HEK293 (cell line): ENCODE data around the gene DTHD1.

Experiments
- HOXD13 ChIP-seq: sonication (generic); formaldehyde crosslinking; IDR thresholded peaks from 2 replicates; pipeline ENCODE4 v1.8.0; 2022; ENCODE audit warnings: missing genetic modification reagents, borderline replicate concordance
- SETDB1 ChIP-seq: IDR thresholded peaks from one replicate; pipeline ENCODE4 v1.6.1; 2017; ENCODE audit warnings: mild to moderate bottlenecking, low read length, moderate library complexity, mixed read lengths; ENCODE audit not compliant: insufficient read length
- SP2 ChIP-seq: fragments of 450-650 bp; formaldehyde crosslinking; IDR thresholded peaks from 2 replicates; pipeline ENCODE4 v1.5.1; 2016; ENCODE audit warnings: missing biosample characterization, missing genetic modification characterization
- TCF7L2 ChIP-seq: IDR thresholded peaks from 2 replicates; pipeline ENCODE4 v1.6.1; 2011; ENCODE audit warnings: low read depth, mild to moderate bottlenecking, inconsistent platforms, low read length, moderate library complexity, borderline replicate concordance
- YY1 ChIP-seq: fragments of 450-650 bp; formaldehyde crosslinking; IDR thresholded peaks from 2 replicates; pipeline ENCODE4 v1.5.1; 2018; ENCODE audit warnings: missing biosample characterization, missing genetic modification characterization
- ZBTB7A ChIP-seq: fragments of 450-650 bp; formaldehyde crosslinking; IDR thresholded peaks from 2 replicates; pipeline ENCODE4 v1.5.1; 2016; ENCODE audit warnings: low read depth, missing biosample characterization, missing genetic modification characterization
- ZNF140 ChIP-seq: fragments of 450-650 bp; formaldehyde crosslinking; IDR thresholded peaks from 2 replicates; pipeline ENCODE4 v1.5.1; 2016; ENCODE audit warnings: missing biosample characterization, missing genetic modification characterization
- ZNF302 ChIP-seq: fragments of 450-650 bp; formaldehyde crosslinking; IDR thresholded peaks from 2 replicates; pipeline ENCODE4 v1.5.1; 2016; ENCODE audit warnings: missing biosample characterization, missing genetic modification characterization, low read depth
- ZNF660 ChIP-seq: fragments of 450-650 bp; IDR thresholded peaks from 2 replicates; pipeline ENCODE4 v1.5.1; 2018; ENCODE audit warnings: missing biosample characterization, mild to moderate bottlenecking, missing genetic modification characterization
- TF ChIP-seq, protein P1 (sequence below): fragments of 450-650 bp; formaldehyde crosslinking; IDR thresholded peaks from 2 replicates; pipeline ENCODE4 v1.5.1; 2016; ENCODE audit warnings: missing biosample characterization, missing genetic modification characterization

DNA sequence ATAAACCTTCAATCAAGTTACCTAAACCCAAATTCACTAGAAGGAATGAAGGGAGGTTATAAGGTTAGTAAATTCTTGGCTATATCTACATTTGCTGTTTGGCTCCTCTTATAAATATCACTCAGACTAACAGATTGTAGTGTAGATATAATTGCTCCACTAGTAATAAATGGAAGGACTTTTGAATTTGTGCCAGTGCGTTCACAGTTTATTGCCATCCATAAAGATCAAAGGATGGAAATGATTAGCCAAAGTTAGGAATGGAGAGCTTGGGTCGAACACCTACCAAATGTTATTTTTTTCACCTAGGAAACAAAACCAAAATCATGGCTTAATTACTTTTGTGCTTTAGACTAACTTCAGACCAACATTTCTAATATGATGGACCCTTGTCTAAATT lies 9.2 kb downstream of the DTHD1 start:
- TF ChIP-seq, protein P1, sequence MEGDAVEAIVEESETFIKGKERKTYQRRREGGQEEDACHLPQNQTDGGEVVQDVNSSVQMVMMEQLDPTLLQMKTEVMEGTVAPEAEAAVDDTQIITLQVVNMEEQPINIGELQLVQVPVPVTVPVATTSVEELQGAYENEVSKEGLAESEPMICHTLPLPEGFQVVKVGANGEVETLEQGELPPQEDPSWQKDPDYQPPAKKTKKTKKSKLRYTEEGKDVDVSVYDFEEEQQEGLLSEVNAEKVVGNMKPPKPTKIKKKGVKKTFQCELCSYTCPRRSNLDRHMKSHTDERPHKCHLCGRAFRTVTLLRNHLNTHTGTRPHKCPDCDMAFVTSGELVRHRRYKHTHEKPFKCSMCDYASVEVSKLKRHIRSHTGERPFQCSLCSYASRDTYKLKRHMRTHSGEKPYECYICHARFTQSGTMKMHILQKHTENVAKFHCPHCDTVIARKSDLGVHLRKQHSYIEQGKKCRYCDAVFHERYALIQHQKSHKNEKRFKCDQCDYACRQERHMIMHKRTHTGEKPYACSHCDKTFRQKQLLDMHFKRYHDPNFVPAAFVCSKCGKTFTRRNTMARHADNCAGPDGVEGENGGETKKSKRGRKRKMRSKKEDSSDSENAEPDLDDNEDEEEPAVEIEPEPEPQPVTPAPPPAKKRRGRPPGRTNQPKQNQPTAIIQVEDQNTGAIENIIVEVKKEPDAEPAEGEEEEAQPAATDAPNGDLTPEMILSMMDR (tag by site-specific recombination), result no peak
- TF ChIP-seq ZBTB7A (tag by site-specific recombination), result no peak
- no peak for TF ChIP-seq SP2 (tag by site-specific recombination)
- no peak for TF ChIP-seq ZNF660 (tag by site-specific recombination)
- TF ChIP-seq SETDB1, result no peak
- TF ChIP-seq HOXD13 (CRISPR knock-in tag), result no peak
- TF ChIP-seq ZNF302 (tag by site-specific recombination), result no peak
- TF ChIP-seq YY1 (tag by site-specific recombination), result no peak
- peak; percentile 34; the same call in 1 of the 2 replicates for TF ChIP-seq TCF7L2
- no peak for TF ChIP-seq ZNF140 (tag by site-specific recombination)
